ENCODE data around the gene ARRB1.
A peak's percentile ranks its signal among the peaks of the same experiment; 100 is the strongest.

The ARRB1 gene

DNA sequence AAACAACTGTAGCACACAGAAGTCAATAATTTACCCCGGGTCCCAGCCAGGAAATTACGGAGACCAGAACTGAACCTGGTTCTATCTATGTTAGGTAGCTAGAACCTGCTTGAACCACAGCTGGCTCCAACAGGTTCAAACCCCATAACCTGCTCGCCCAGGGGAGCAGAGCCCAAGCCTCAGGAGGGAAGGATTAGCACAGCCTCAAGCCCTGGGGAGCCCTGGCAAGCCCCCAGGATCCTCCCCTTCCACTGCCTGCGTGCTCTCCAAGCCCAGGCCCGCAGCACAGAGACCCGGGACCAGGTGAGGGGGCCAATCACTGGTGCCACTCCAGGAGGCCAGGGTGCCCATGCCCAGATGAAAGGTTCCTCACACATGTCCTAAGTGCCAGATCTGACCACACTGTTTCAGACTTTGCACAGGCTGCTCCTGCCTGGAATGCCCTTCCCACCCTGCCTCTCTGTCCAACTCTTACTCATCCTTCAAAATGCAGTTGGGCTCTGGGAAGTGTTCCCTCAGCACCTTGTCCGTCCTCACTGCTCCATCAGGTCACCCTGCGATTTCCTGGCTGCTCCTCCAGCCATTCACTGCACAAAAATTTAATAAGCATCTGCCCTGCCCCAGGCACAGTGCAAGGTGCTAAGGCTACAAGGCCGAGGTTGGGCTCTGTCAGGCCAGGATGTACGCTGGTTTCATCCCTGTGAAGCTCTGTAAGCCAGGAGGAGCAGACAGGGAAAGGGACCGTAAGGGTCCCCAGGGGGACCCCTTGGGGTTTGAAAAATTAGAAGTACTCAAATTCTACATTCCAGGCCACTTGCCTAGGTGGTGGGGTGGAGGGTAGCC, 32.2 kb downstream of the ARRB1 start:
- DNase-seq (ENCODE audit: low read depth) = no peak
- no peak overlapping the region for H3K4me3 ChIP-seq (ENCODE audit: low read length)
- TF ChIP-seq CTCF (conservative IDR thresholded peaks at IDR 0.05; ENCODE audit: low read depth, low read length) = no peak

DNA sequence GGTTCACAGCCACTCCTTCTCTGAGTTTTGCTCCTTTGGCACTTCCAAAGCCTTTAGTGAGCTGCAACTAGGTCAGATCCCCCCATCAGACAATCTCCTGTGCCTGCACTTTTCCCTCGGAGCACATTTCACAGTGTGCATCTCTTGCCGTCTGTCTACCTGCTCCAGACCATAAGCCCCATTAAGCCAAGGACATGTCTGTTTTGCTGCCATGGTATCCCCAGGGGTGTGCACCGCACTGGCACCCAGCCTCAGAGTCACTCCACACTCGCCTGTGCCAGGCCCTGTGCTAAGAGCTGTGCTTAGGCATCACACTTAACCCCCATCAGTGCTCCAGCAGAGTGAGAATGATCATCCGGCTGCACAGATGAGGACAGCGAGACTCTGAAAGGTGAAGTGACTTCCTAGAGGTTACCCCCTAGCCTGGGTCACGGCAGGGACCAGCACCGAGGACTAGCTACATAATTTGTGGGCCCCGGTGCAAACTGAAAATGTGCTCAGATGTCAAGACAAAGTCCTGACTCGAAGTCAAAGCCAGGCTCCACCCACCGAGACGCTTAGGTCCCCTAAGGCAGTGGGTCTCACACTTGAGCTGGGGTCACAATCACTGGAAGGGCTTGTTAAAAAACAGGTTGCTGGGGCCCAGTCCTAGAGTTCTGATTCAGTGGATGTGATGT, 33.9 kb downstream of the ARRB1 start:
- no peak for DNase-seq (ENCODE audit: low read depth)
- no peak for TF ChIP-seq CTCF (conservative IDR thresholded peaks at IDR 0.05; ENCODE audit: low read depth, low read length)
- no peak overlapping the region for H3K4me3 ChIP-seq (ENCODE audit: low read length)

DNA sequence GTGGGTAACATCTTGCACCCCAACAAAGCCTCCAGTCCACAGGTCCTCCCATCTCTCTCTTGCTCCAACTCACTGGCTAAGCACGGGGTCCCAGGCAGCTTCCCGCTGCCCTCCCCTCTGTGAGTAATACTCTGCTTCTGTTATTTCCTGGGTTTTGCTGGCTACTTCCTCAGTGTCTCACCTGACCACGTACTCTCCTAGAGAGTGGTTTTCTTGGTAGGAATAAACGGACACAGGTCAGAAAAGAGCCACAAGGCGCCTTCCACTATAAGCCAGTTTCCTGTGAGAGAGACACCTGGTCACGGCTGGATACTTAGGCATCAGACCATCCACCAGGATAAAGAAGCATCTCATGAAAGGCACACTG, 36.0 kb downstream of the ARRB1 start:
- H3K4me3 ChIP-seq (ENCODE audit: low read length) = no peak overlapping the region
- no peak for DNase-seq (ENCODE audit: low read depth)
- TF ChIP-seq CTCF (conservative IDR thresholded peaks at IDR 0.05; ENCODE audit: low read depth, low read length) = no peak

GRCh38 chr11:75314771-75315438, 36.6 kb downstream of the ARRB1 start:
- DNase-seq (ENCODE audit: low read depth) = no peak
- TF ChIP-seq CTCF (conservative IDR thresholded peaks at IDR 0.05; ENCODE audit: low read depth, low read length) = no peak
- H3K4me3 ChIP-seq (ENCODE audit: low read length) = no peak overlapping the region

GRCh38 chr11:75313513-75314272, 37.8 kb downstream of the ARRB1 start:
- DNase-seq (ENCODE audit: low read depth) = peak; percentile 84
- no peak overlapping the region for H3K4me3 ChIP-seq (ENCODE audit: low read length)
- TF ChIP-seq CTCF (conservative IDR thresholded peaks at IDR 0.05; ENCODE audit: low read depth, low read length) = no peak

DNA sequence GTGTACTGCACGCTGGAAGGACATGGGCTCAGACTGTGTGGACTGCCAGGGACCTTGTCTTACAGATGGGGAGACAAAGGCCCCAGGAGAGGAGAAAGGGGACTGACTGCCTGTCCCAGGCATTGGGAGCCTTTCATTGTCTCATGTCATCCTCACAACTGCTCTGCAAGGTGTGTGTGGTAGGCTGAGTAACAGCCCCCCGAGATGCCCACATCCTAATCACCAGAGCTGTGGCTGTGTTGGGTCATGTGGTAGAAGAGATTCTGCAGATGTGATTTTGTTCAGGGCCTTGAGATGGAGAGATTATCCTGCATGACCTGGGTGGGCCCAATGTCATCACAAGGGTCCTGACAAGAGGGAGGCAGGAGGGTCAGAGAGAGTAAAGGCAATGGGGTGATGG, 39.1 kb downstream of the ARRB1 start:
- no peak for DNase-seq (ENCODE audit: low read depth)
- H3K4me3 ChIP-seq (ENCODE audit: low read length) = no peak overlapping the region
- TF ChIP-seq CTCF (conservative IDR thresholded peaks at IDR 0.05; ENCODE audit: low read depth, low read length) = no peak

Measured in retinal pigment epithelial cell (primary cell).